Activated CD4-positive, alpha-beta T cell treated with anti-CD3 and anti-CD28 coated beads, Interleukin-2, amount 50 U/mL, for 4 hours (primary cell): Measurements from ENCODE around the gene DOCK2.
"Not testable (repeated sequence)": the region's sequence is repeated elsewhere in the genome, so short reads cannot be mapped to it uniquely, and the experiment has no call there.

Experiments used
- DNase-seq, 2 experiments: peaks; one replicate each; pipeline ENCODE4 v3.0.0-alpha.2; 2020

Gene DOCK2

GRCh38 chr5:169760229-169760628 lies 123.2 kb downstream of the DOCK2 start:
- DNase-seq, result no peak

GRCh38 chr5:169762338-169763095 lies 125.4 kb downstream of the DOCK2 start:
- no peak for DNase-seq

- no peak for DNase-seq
These were observed 126.4 kb downstream of the DOCK2 start for GRCh38 chr5:169763376-169764017.

DNA sequence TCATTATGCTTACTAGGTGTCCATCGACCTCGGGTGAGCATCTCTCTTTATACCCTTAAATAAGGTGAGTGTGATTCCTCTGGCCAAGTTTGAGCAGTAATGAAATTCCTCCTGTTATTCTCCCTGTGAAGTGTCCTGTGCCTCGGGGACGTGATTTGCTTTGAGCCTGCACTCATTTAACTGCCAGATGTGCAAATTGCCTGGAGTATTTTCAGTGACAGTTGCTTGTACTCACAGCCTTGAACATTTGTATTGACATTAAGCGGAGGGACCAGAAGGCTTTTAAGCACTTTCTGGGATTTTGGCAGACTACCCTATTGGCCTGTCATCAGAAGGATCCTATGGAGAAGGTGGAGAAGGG lies 126.9 kb downstream of the DOCK2 start:
- no peak for DNase-seq

DNA sequence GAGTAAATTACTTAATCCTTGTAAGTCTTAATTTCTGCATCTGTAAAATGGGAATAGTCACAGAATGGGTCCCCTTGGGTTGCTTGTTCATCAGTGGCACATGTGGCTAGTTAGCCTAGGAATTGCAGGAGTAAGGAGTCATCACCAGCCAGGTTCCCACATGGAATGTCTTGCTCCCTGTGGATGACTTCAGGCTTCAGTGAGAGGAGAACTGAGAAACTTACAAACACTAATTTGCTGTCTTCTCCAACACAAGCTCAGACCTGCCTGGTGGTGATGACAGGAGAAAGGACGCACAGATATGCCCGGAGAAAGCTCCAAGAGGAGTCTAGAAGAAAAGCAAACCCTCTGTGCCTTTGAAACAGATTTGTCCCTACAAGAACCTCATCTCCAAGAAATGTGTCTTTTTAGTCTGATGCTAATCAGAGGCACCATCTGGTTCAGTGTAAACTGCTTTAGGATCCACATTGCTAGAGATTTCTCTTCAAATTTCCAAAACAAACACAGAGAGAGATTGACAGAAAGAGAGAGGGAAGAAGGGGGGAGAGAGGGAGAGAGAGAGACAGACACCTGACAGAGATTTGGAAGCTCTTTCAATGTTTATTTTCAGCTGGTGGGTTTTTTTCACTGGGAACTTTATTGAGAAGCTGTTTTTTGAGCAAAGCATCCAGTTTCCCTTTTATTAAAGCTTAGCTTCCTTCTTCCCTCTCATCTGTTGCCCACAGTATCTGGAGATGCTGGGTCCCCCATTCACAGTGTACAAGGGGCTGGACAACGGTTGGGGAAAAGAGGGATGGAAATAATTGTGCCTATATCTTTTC lies 128.3 kb downstream of the DOCK2 start:
- DNase-seq, result no peak

DNA sequence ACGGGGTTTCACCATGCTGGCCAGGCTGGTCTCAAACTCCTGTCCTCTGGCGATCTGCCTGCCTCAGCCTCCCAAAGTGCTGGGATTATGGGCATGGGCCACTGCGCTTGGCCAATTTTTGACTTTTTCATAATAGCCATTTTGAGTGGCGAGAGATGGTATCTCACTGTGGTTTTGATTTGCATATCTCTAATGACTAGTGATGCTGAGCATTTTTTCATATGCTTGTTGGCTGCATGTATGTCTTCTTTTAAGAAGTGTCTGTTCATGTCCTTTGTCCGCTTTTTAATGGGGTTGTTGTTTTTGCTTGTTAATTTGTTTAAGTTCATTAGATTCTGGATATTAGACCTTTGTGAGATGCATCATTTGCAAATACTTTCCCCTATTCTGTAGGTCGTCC lies 129.9 kb downstream of the DOCK2 start:
- not testable (repeated sequence) for DNase-seq

DNA sequence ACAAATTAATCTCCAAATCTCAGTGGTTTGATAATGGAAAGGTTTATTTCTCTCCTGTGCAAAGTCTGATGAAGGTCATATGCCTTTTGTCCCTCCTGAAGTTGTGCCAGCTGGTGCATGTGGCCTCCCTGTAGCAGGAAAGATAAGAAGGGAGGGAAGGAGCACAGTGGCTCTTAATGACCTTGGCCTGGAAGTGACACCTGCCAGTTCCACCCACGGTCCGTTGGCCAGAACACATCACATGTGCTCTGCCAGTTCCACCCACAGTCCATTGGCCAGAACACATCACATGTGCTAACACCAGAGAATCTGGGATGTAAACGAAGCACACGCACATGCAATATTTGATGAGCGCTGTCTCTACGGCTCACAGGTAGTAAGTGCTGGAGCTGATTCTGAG lies 130.9 kb downstream of the DOCK2 start:
- DNase-seq, result no peak

DNA sequence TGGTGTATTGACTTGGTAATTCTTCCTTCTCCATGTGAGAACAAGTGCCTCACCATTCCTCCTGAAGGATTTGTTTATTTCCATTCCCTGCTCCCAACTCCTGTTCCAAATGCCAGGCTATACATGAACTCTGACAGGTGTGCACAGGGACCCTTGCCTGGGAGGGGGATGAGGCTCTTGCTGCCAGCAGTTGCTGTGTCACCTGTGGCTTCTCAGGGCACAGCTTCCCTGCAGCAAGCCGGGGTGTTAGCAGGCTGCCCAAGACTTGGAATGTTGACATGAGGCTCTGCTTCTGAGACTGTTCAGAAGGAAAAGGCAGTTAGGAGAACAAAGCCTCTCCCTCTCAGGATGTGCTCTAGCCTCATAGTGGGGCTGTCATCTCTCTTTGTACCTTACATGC lies 131.3 kb downstream of the DOCK2 start:
- DNase-seq, result no peak

DNA sequence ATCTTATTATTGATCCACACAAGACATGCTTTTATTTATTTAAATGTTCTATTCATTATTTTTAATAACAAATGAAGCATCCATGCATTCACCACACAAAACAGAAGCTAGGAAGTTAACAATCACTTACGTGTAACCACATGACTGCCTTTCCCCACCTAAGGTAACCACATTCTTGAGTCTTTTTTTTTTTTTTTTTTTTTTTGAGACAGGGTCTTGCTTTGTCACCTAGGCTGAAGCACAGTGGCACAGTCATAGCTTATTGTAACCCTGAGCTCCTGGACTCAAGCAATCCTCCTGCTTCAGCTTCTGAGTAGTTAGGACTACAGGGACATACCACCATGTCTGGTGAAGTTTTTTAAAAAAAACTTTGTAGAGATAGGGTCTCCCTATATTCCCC lies 133.0 kb downstream of the DOCK2 start:
- no peak for DNase-seq

DNA sequence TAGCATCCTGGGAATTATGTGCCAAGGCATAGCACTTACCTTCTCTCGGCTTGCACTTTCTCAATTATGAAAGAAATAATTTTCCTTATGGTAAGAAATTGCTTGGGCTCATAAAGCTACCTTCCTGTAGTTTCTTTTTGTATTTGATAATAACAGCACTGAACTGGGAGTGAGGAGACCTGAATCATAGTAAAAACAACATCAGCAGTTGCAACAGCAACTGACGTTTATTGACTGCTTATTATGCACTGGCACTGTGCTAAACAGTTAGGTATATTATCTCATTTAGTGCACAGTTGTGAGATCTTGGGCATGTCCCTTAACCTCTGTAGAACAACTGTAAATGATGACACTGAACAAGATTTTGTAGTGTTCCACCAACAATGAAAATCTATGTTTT lies 135.2 kb downstream of the DOCK2 start:
- no peak for DNase-seq

- no peak for DNase-seq
These were observed 135.6 kb downstream of the DOCK2 start for GRCh38 chr5:169772688-169773087.

DNA sequence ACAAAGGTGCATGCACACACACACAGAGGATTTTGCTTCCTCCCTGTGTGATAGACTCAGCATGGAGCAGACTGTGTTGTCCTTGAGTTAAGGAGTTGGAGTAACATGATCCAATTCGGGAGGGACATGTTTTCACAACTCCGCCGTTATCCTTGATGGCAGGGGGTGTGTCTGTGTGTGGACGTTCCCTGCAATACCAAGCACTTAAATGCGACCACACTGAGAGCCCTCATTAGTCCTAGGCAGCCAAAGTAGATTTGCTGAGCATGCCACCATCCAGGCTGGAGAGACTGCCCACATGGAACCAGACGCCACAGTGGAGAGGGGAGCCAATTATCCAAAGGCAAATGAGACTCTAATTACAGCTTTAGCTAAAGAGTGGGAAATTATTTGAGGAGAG lies 140.1 kb downstream of the DOCK2 start:
- DNase-seq, result no peak

DNA sequence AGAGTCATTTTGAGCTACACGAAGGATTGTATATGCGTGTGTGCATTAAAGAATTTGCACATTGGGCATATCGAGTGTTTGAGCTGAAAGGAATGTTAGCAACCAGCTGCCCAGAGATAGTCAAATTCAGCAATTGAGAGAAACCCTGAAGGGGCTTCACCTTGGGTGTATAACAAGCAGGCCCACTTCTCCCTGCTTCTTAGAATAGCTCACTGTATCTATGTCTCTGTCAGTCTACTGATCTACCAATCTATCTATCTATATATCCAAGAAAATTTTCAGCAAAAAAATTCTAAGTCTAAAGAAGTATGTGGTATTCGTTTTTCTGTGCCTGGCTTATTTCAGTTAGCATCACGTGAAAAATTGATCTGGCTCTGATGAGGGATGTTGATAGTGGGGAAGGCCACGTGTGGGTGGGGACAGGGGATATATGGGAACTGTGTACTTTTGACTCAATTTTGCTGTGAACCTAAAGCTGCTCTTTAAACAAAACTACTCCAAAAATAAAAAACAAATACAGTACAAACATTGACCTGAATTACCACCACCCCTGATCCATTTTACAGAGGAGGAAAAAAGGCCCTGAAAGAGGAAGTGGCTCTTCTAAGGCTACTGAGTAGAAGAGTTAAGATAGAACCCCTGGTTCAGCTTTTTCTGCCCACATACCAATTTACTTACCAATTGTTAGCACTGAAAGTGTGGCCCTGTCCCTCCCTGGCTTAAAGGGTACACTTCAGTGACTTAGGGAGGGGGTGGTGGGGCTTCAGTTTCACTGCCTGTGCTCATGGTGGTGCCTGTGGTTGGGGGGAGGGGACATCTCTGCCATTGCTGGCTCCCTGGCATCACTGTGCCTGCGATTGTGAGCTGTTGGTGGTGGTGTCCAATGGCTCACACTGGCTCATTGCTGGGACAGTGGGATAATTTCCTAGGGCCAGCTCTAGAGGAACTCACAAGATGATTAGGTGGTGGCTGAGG lies 141.8 kb downstream of the DOCK2 start:
- no peak for DNase-seq

DNA sequence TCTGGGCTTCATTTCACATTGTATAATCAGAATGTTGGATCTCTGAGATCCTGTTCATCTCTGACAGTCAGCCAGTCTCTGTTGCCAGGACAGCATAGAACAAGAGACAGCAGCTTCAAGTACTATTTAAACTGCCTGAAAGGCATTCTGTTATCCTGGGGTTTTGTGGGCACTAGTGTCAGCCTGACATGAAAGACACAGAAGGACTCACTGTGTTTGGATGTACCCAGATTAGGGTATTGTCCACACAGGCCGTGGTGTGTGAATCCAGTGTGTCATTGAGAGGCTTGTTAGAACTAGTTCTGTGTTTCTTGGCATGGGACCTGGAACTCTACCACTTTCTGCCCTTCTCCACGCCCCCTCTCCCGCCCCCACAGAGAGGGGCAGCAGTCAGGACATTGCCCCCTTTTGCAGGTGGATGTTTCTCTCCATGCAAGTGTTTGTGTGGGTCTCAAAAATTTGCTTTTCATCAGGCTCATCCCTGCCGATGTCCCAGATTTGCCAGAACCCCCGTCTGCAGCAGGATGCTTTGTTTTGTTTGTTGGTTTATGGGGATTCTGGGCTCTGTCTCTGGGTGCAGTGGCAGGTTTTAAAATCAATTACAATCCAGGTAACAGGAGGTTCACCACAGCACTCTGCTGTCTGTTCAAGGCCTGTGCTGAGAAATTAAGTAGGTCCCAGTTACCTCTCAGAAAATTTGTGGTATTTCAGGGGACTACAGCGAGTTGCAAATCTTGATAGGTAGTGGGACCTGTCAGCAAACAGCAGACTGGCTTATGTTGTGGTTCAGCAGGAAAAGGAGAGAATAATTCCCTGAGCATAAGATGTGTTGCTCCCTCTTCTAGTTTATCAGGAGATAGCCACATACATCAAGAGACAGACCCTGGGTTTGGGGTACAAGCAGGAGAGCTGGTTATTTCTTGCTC lies 144.6 kb downstream of the DOCK2 start:
- DNase-seq, result no peak

GRCh38 chr5:169785771-169786618 lies 148.9 kb downstream of the DOCK2 start:
- DNase-seq, result no peak

DNA sequence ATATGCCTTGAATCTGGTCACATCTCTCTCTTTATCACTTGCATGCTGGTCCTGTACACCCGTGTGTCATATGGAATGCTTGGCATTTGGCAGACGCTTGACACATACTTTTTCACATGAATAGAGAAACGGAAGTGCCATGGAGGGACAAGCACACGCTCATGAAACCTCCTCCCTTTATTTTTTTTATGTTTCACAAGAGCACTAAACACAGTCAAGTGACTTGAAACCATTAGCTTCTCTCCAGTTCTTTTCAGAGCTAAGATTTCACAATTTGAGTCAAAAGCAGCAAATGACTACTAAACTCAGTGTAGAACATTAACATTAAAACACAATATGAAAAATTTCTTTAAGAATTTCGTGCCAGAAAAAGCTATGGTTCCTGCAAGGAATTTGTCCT lies 151.1 kb downstream of the DOCK2 start:
- no peak for DNase-seq

GRCh38 chr5:169789417-169789940 lies 152.4 kb downstream of the DOCK2 start:
- DNase-seq, result no peak

- no peak for DNase-seq
These were observed 154.2 kb downstream of the DOCK2 start for GRCh38 chr5:169791251-169791650.

DNA sequence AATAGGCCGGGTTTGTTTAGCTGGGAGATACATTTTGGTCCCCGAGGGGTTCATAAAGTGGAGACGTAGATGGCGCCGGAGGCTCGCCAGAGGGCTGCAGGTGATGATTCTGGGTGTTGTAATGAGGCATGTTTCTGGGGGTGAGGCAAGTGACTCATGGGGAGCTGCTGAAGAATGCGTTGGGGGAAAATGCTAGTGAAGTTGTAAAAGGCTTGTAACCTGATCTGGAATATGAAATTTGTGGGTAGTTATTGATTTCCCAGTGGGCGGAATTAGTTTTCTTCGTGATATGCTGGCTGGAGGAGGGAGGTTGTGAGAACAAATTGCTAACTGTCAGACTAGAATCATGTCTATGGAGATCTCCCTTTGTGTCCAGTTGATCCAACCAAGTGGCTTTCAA lies 158.3 kb downstream of the DOCK2 start:
- no peak for DNase-seq

- no peak for DNase-seq
These were observed 159.7 kb downstream of the DOCK2 start for GRCh38 chr5:169796731-169797130.
